DOHH2 (cell line): ENCODE measurements around the gene TTI1.

Source experiments
- H3F3A ChIP-seq: fragments of 200-600 bp; sonication (generic), shearing (Covaris generic); 2 replicates; pipeline ENCODE4 v1.6.0; 2016; ENCODE audit warnings: antibody characterized with exemption, mild to moderate bottlenecking; ENCODE audit not compliant: control insufficient read depth, insufficient read depth
- H3K27ac ChIP-seq: fragments of 200-600 bp; sonication (generic); 2 replicates; pipeline ENCODE4 v1.5.1; 2014; ENCODE audit warnings: low read depth, mild to moderate bottlenecking, low read length, moderate library complexity
- H3K27me3 ChIP-seq: fragments of 200-600 bp; sonication (generic); 2 replicates; pipeline ENCODE4 v1.6.1; 2014; ENCODE audit warnings: mild to moderate bottlenecking, low read length, mixed read lengths; ENCODE audit not compliant: control insufficient read depth
- H3K36me3 ChIP-seq: fragments of 200-600 bp; sonication (generic); 2 replicates; pipeline ENCODE4 v1.6.1; 2014; ENCODE audit warnings: mild to moderate bottlenecking, low read length, moderate library complexity, mixed read lengths; ENCODE audit not compliant: control insufficient read depth
- H3K4me1 ChIP-seq: fragments of 200-600 bp; sonication (generic); 2 replicates; pipeline ENCODE4 v1.6.1; 2014; ENCODE audit warnings: mild to moderate bottlenecking, low read length, mixed read lengths; ENCODE audit not compliant: control insufficient read depth
- H3K4me2 ChIP-seq: fragments of 200-600 bp; sonication (generic); 2 replicates; pipeline ENCODE4 v1.6.0; 2014; ENCODE audit warnings: mild to moderate bottlenecking, low read length, moderate library complexity
- H3K4me3 ChIP-seq: fragments of 200-600 bp; sonication (generic); 2 replicates; pipeline ENCODE4 v1.5.1; 2014; ENCODE audit warnings: mild to moderate bottlenecking, low read length, mixed read lengths
- H3K79me2 ChIP-seq: fragments of 200-600 bp; sonication (generic); 2 replicates; pipeline ENCODE4 v1.6.1; 2014; ENCODE audit warnings: mild to moderate bottlenecking, low read length, mixed read lengths; ENCODE audit not compliant: control insufficient read depth
- H3K9me2 ChIP-seq: fragments of 200-600 bp; sonication (generic); replicated peaks from 2 replicates; pipeline ENCODE4 v1.6.1; 2014; ENCODE audit warnings: mild to moderate bottlenecking, low read length, mixed read lengths; ENCODE audit not compliant: control insufficient read depth
- H3K9me3 ChIP-seq: fragments of 200-600 bp; sonication (generic); 2 replicates; pipeline ENCODE4 v1.6.1; 2014; ENCODE audit warnings: antibody characterized with exemption, low read length, mixed read lengths; ENCODE audit not compliant: control insufficient read depth, insufficient read depth
- H4K20me1 ChIP-seq: fragments of 200-600 bp; sonication (generic); 2 replicates; pipeline ENCODE4 v1.6.0; 2014; ENCODE audit warnings: low read depth, mild to moderate bottlenecking, antibody characterized with exemption, low read length, moderate library complexity; ENCODE audit not compliant: control insufficient read depth, insufficient read depth
- EZH2phosphoT487 ChIP-seq: fragments of 200-600 bp; sonication (generic); IDR thresholded peaks from 2 replicates; pipeline ENCODE4 v1.6.1; 2017; ENCODE audit warnings: borderline replicate concordance, mild to moderate bottlenecking, antibody characterized with exemption, low read length, moderate library complexity, mixed read lengths
- TF ChIP-seq, protein P1 (sequence below): fragments of 200-600 bp; sonication (generic); IDR thresholded peaks from one replicate; pipeline ENCODE4 v1.5.1; 2014; ENCODE audit warnings: antibody characterized with exemption, mild to moderate bottlenecking, low read depth, low read length; ENCODE audit not compliant: poor library complexity, severe bottlenecking

The TTI1 gene

DNA sequence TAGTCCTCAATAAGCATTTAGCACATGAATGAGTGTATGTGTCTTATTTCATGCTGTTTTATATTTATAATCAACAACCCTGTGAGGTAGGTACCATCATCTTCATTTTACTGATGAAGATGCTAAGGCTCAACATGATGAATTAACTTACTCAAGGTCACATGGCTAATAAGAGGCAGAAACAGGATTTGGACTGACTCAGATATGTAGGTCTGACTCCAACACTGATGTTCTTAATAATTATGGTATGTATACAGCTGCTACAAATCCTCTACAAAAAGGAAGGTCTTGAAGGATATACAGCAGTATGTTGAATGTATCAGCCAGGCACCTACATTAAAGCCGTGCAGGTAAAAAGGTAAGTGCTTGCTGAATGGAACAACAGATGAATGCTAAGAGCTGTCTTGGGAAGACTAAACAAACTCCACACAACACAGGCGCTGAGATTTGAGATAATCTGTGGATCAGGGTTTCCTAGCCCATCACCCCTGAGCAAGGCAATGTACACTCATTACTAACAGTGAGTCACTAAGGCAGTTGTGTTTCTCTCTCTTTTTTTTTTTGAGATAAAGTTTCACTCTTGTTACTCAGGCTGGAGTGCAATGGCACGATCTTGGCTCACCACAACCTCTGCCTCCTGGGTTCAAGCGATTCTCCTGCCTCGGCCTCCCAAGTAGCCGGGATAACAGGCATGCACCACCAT lies 31.9 kb downstream of the TTI1 start:
- Histone ChIP-seq H3F3A (no peaks in the 10 kb centered on the region), H3K27ac (no peak overlapping the region), H3K36me3 (peaks cover 77% of the 10 kb centered on the region), H3K4me3 (no peak overlapping the region), H3K4me1 (peaks cover 11% of the 10 kb centered on the region), H3K79me2 (peaks cover under 1% of the 10 kb centered on the region; the same call in 1 of the 2 replicates), H3K4me2 (no peak overlapping the region), H3K27me3 (no peaks in the 10 kb centered on the region), H4K20me1 (no peaks in the 10 kb centered on the region), H3K9me3 (no peaks in the 10 kb centered on the region), H3K9me2 (no peaks in the 10 kb centered on the region)
- TF ChIP-seq, protein P1, sequence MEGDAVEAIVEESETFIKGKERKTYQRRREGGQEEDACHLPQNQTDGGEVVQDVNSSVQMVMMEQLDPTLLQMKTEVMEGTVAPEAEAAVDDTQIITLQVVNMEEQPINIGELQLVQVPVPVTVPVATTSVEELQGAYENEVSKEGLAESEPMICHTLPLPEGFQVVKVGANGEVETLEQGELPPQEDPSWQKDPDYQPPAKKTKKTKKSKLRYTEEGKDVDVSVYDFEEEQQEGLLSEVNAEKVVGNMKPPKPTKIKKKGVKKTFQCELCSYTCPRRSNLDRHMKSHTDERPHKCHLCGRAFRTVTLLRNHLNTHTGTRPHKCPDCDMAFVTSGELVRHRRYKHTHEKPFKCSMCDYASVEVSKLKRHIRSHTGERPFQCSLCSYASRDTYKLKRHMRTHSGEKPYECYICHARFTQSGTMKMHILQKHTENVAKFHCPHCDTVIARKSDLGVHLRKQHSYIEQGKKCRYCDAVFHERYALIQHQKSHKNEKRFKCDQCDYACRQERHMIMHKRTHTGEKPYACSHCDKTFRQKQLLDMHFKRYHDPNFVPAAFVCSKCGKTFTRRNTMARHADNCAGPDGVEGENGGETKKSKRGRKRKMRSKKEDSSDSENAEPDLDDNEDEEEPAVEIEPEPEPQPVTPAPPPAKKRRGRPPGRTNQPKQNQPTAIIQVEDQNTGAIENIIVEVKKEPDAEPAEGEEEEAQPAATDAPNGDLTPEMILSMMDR = no peak
- TF ChIP-seq EZH2phosphoT487 = no peak

DNA sequence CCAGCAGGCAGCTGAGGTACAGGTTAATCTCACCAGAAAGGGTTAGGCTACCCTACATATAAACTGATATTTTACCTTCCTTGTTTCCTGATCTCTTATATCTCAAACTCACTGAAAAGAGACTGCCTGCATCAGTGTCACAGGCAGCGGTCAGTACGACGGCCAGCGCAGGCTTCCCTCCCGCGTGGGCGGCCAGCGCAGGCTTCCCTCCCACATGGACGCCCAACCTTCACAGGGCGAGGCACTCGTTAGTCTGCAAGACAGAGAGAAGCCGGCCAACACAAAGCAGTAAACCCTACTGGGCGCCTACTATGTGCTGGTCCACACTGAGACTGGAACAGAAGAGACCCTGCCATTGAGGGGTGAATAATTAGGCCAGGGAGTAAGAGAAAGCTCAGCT lies 33.0 kb downstream of the TTI1 start:
- Histone ChIP-seq H3K4me2 (no peak overlapping the region), H3K4me3 (no peak overlapping the region), H3K36me3 (peaks cover 81% of the 10 kb centered on the region), H3K4me1 (peaks cover 11% of the 10 kb centered on the region), H3K79me2 (no peaks in the 10 kb centered on the region), H3K9me3 (no peaks in the 10 kb centered on the region), H4K20me1 (no peaks in the 10 kb centered on the region), H3K9me2 (no peaks in the 10 kb centered on the region), H3K27ac (no peak overlapping the region), H3K27me3 (no peaks in the 10 kb centered on the region), H3F3A (no peaks in the 10 kb centered on the region)
- TF ChIP-seq, protein P1 = no peak
- TF ChIP-seq EZH2phosphoT487 = no peak

DNA sequence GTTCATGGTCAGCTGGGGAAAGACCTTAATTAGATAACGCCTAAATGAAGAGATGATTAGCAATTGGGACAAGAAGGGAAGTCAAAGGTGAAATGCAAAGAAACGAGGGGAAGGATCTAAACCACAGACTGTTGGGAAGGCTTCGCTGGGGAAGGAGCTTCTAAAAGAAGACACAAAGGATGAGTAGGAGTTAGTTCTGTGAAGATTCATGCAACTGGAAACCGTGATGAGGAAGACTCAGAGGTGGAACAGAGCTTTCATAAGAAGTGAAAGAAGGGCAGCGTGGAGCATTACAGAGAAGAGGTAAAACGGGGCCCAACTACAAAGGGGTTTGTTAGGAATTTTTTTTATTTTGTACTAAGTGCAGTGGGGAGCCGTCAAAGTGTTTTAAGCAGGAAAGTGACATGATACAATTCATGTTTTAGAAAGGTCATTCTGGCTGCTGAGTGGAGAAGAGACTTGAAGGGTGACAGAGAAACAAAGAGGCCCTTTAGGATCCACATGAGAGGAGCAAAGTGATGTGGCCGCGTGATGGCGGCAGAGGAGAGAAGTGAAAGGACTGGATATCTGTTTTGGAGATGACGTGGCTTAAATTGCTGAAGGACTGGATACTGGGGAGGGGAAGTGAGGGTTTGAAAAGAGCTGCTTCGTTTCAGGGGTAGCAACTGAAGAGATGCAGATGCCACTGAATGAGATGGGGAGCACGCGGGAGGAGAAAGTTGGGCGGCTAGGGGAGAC lies 33.6 kb downstream of the TTI1 start:
- Histone ChIP-seq H3F3A (no peaks in the 10 kb centered on the region), H3K4me1 (peaks cover 11% of the 10 kb centered on the region), H4K20me1 (no peaks in the 10 kb centered on the region), H3K79me2 (no peaks in the 10 kb centered on the region), H3K27ac (no peak overlapping the region), H3K9me2 (no peaks in the 10 kb centered on the region), H3K4me3 (no peak overlapping the region), H3K4me2 (no peak overlapping the region), H3K27me3 (no peaks in the 10 kb centered on the region), H3K9me3 (no peaks in the 10 kb centered on the region), H3K36me3 (peaks cover 82% of the 10 kb centered on the region)
- TF ChIP-seq, protein P1 = no peak
- TF ChIP-seq EZH2phosphoT487 = no peak
